Measurements from ENCODE around the gene RECQL. TPM values are rescaled to one million over a fixed set of nuclear protein-coding genes. Genes with fewer than 3 reads are reported as not detected.

Gene RECQL
- polyA plus RNA-seq, 1 donor (not counting 4 experiments of a cell fraction or from before 2014, with no cell fraction given): 41.9 TPM

GRCh38 chr12:21526721-21527345 is 25.4 kb upstream of the RECQL start:
- peak overlapping the region in 1 of 3 experiments; percentile 75 for H3K4me3 ChIP-seq (ENCODE audit: control insufficient read depth in 2 of 3, extremely low read depth in 1 of 3, insufficient read depth in 2 of 3, low read depth in 1 of 3, low read length in 3 of 3)
- H3K4me2 ChIP-seq (ENCODE audit: control insufficient read depth, extremely low read depth, insufficient read depth, low read depth, low read length): peak overlapping the region; percentile 90
- H3K36me3 ChIP-seq (ENCODE audit: control insufficient read depth in 2 of 2, extremely low read depth in 1 of 2, insufficient read depth in 2 of 2, low read length in 2 of 2): no peaks in the 10 kb centered on the region
- H3K79me2 ChIP-seq (ENCODE audit: control insufficient read depth, insufficient read depth, low read length): no peaks in the 10 kb centered on the region
- dilution Hi-C loops (cut with MboI; ENCODE audit: extremely low pct_ligation_motif_present, low sequenced_read_pairs): no loop called here
- H4K20me1 ChIP-seq (ENCODE audit: control insufficient read depth, extremely low read depth, insufficient read depth, low read length): no peaks in the 10 kb centered on the region
- DNase-seq (ENCODE audit: low read depth, low spot score) (no peak), FAIRE-seq (no peak)
- peak overlapping the region; percentile 87 for H2AFZ ChIP-seq (ENCODE audit: control insufficient read depth, low read length)
- no peaks in the 10 kb centered on the region for H3K4me1 ChIP-seq (ENCODE audit: control insufficient read depth, extremely low read depth, insufficient read depth, low read length)
- H3K9ac ChIP-seq (ENCODE audit: control insufficient read depth, extremely low read depth, insufficient read depth, low read length): no peak overlapping the region
- H3K9me1 ChIP-seq (ENCODE audit: control insufficient read depth, extremely low read depth, insufficient read depth, low read length): no peaks in the 10 kb centered on the region
- peaks cover 27% of the 10 kb centered on the region for H3K27me3 ChIP-seq (ENCODE audit: control insufficient read depth, extremely low read depth, insufficient read depth, low read length)
- H3K9me3 ChIP-seq (ENCODE audit: control insufficient read depth, low read depth, low read length): no peaks in the 10 kb centered on the region
- H3K27ac ChIP-seq (ENCODE audit: control insufficient read depth, insufficient read depth, low read length): no peak overlapping the region
- no peak for TF ChIP-seq CTCF (optimal IDR thresholded peaks at IDR 0.05 in 1 of 3, IDR thresholded peaks at IDR 0.05 in 1 of 3, conservative IDR thresholded peaks at IDR 0.05 in 1 of 3; ENCODE audit: extremely low read depth in 1 of 3, insufficient read depth in 2 of 3, low read length in 3 of 3)
- peak; percentile 73 for TF ChIP-seq EZH2 (IDR thresholded peaks at IDR 0.05; ENCODE audit: low read length)

GRCh38 chr12:21526053-21526452 is 24.6 kb upstream of the RECQL start, which contains the start of gene SPX:
Gene SPX, plus strand, starts transcription at chr12:21526296. Its CDS starts 177 bp downstream, at chr12:21526473.
- TF ChIP-seq CTCF (optimal IDR thresholded peaks at IDR 0.05 in 1 of 3, IDR thresholded peaks at IDR 0.05 in 1 of 3, conservative IDR thresholded peaks at IDR 0.05 in 1 of 3; ENCODE audit: extremely low read depth in 1 of 3, insufficient read depth in 2 of 3, low read length in 3 of 3): no peak
- TF ChIP-seq EZH2 (IDR thresholded peaks at IDR 0.05; ENCODE audit: low read length): no peak
- Histone ChIP-seq H3K27ac (ENCODE audit: control insufficient read depth, insufficient read depth, low read length) (no peak within 1 kb of the TSS), H3K4me3 (ENCODE audit: control insufficient read depth in 2 of 3, extremely low read depth in 1 of 3, insufficient read depth in 2 of 3, low read depth in 1 of 3, low read length in 3 of 3) (peak within 1 kb of the TSS in 1 of 3 experiments; percentile 75), H3K9me3 (ENCODE audit: control insufficient read depth, low read depth, low read length) (no peaks in the 10 kb centered on the region), H3K4me2 (ENCODE audit: control insufficient read depth, extremely low read depth, insufficient read depth, low read depth, low read length) (peak within 1 kb of the TSS; percentile 90), H3K27me3 (ENCODE audit: control insufficient read depth, extremely low read depth, insufficient read depth, low read length) (peaks cover 27% of the 10 kb centered on the region), H2AFZ (ENCODE audit: control insufficient read depth, low read length) (no peak within 1 kb of the TSS), H3K9me1 (ENCODE audit: control insufficient read depth, extremely low read depth, insufficient read depth, low read length) (no peaks in the 10 kb centered on the region), H3K4me1 (ENCODE audit: control insufficient read depth, extremely low read depth, insufficient read depth, low read length) (no peaks in the 10 kb centered on the region), H4K20me1 (ENCODE audit: control insufficient read depth, extremely low read depth, insufficient read depth, low read length) (no peaks in the 10 kb centered on the region), H3K36me3 (ENCODE audit: control insufficient read depth in 2 of 2, extremely low read depth in 1 of 2, insufficient read depth in 2 of 2, low read length in 2 of 2) (no peaks in the 10 kb centered on the region), H3K79me2 (ENCODE audit: control insufficient read depth, insufficient read depth, low read length) (no peaks in the 10 kb centered on the region), H3K9ac (ENCODE audit: control insufficient read depth, extremely low read depth, insufficient read depth, low read length) (no peak within 1 kb of the TSS)
- no peak for DNase-seq (ENCODE audit: low read depth, low spot score)
- no peak for FAIRE-seq
- dilution Hi-C loops (cut with MboI; ENCODE audit: extremely low pct_ligation_motif_present, low sequenced_read_pairs): no loop called here

Data from keratinocyte (primary cell).